ENCODE measurements around the gene MTFR1L.

The MTFR1L gene

DNA sequence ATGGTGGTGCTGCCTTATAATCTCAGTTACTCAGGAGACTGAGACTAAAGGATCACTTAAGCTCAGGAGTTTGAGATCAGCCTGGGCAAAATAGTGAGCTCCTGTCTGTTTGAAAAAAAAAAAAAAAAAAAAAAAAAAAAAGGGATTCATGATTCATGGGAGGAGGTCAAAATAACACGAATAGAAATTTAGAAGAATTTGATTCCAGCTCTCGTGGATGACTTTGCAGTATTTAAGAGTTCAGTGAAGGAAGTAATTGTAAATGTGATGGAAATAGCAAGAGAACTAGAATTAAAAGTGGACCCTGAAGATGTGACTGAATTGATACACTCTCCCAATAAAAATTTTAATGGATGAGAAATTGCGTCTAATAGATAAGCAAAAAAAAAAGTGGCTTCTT, 23.7 kb downstream of the MTFR1L start:
- TF ChIP-seq, protein P1, sequence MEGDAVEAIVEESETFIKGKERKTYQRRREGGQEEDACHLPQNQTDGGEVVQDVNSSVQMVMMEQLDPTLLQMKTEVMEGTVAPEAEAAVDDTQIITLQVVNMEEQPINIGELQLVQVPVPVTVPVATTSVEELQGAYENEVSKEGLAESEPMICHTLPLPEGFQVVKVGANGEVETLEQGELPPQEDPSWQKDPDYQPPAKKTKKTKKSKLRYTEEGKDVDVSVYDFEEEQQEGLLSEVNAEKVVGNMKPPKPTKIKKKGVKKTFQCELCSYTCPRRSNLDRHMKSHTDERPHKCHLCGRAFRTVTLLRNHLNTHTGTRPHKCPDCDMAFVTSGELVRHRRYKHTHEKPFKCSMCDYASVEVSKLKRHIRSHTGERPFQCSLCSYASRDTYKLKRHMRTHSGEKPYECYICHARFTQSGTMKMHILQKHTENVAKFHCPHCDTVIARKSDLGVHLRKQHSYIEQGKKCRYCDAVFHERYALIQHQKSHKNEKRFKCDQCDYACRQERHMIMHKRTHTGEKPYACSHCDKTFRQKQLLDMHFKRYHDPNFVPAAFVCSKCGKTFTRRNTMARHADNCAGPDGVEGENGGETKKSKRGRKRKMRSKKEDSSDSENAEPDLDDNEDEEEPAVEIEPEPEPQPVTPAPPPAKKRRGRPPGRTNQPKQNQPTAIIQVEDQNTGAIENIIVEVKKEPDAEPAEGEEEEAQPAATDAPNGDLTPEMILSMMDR (IDR thresholded peaks at IDR 0.05; ENCODE audit: borderline replicate concordance, control extremely low read depth, extremely low read depth, insufficient read depth, missing control alignments) = no peak
- no peak for DNase-seq (ENCODE audit: low spot score)
- in situ Hi-C loops (cut with MboI; ENCODE audit: low sequenced_read_pairs, unreplicated experiment) = no loop called here

DNA sequence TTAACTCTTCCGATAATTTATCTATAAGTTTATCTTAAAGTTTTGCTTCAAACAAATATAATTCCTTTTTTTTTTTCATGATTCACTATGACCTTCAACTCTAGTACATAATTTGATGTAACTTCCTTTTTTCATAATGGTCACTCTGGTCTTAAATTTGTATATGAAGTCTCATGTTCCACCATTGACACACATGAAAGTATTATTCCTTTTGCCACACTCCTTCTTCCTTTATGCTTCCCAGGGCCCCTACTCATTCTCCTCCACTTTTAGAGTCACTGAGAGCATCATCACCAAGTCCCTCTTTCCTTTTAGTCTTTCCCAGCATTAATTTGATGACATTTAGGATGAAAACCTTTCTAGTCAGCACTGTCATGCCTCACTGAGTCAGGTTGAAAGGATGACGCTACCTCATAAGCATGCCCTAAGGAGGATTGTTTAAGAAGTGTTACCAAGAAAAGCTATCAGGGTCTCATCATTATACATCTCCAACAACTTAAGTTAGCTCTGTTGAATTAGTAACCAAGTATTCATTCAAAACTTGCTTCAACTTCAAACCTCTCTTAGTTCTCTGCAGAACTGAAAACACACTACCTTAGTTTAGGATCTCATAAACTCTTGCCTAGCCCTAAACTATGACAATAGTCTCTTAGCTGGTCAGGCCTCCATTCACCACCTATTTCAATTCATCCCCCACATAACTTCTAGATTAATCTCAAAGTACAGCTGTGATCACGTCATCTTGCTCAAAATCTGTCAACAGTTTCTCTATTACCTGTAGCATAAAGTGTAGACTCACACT, 25.0 kb downstream of the MTFR1L start:
- no peak for DNase-seq (ENCODE audit: low spot score)
- in situ Hi-C loops (cut with MboI; ENCODE audit: low sequenced_read_pairs, unreplicated experiment) = no loop called here
- TF ChIP-seq, protein P1 (IDR thresholded peaks at IDR 0.05; ENCODE audit: borderline replicate concordance, control extremely low read depth, extremely low read depth, insufficient read depth, missing control alignments) = no peak

DNA sequence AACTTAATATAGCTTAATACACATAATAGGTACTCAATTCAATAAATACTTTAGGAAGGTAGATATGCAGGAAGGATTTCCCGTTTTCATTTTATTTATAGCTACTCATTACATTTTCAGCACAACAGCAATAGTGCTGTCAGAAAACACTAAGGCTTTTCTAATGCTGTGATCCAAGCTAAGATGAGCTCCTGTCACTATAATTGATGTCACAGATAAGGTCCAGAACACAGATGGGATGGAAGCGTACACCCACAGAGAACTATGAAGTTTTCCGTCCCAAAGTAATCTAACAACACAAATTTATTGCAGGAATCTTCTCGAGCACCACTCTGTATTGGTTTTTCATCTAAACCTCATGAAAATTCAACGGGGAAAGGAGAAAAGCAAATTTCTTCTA, 25.9 kb downstream of the MTFR1L start:
- in situ Hi-C loops (cut with MboI; ENCODE audit: low sequenced_read_pairs, unreplicated experiment) = no loop called here
- DNase-seq (ENCODE audit: low spot score) = no peak
- TF ChIP-seq, protein P1 (IDR thresholded peaks at IDR 0.05; ENCODE audit: borderline replicate concordance, control extremely low read depth, extremely low read depth, insufficient read depth, missing control alignments) = no peak

DNA sequence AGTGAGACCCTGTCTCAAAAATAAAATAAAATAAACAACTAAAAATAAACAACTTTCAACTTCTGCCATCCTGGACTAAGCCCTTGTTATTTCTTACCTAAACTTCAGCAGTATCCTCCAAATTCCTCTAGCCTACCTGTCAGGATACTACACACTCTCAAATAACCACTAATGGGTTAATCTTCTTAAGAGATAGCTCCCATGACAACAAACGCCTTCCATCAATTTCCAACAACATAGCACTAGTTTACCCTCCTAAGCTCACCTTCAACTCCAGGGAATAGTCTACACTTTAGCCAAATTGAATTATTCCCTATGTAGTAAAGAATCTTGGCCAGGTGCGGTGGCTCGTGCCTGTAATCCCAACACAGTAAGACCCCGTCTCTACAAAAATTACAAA, 28.2 kb downstream of the MTFR1L start:
- in situ Hi-C loops (cut with MboI; ENCODE audit: low sequenced_read_pairs, unreplicated experiment) = no loop called here
- no peak for DNase-seq (ENCODE audit: low spot score)

DNA sequence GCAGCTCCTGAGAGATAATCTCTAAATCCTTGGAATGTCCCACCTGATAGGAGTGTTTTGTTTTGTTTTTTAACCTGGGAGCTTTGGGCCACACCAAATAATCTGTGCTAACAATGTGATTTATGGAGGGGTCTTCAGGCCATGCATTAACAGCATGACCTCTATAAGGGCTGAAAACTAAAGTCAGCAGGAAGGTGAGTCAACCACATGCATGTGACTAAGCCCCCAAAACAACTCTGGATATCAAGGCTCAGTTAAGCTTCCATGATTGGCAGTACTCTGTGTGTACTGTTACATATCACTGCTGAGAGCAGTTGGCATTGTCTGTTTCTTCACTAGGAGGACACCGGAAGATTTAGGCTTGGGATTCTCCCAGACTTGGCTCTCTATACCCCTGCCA, 28.8 kb downstream of the MTFR1L start:
- TF ChIP-seq, protein P1 (IDR thresholded peaks at IDR 0.05; ENCODE audit: borderline replicate concordance, control extremely low read depth, extremely low read depth, insufficient read depth, missing control alignments) = no peak
- DNase-seq (ENCODE audit: low spot score) = no peak
- in situ Hi-C loops (cut with MboI; ENCODE audit: low sequenced_read_pairs, unreplicated experiment) = no loop called here

More for the DNA sequence above, 28.2 kb downstream of the MTFR1L start:
- TF ChIP-seq, protein P1 (IDR thresholded peaks at IDR 0.05; ENCODE audit: borderline replicate concordance, control extremely low read depth, extremely low read depth, insufficient read depth, missing control alignments) = no peak

DNA sequence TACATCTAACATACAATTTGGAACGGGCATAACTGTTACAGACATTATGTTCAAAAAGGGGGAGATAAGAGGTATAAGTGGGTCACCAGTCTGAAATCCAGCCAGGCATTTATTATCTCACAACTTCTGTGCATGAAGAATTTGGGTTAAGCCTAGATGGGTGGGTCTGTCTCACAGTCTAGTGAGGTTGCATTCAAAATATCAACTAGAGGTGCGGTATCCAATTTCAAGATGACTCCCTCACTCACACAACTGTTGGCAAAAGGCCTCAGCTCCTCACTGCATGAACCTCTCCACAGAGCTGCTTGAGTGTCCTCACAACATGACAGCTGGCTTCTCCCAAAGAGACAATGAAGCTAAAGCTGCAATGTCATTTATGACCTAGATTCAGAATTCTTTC, 34.8 kb downstream of the MTFR1L start:
- DNase-seq (ENCODE audit: low spot score) = no peak
- in situ Hi-C loops (cut with MboI; ENCODE audit: low sequenced_read_pairs, unreplicated experiment) = no loop called here
- TF ChIP-seq, protein P1 (IDR thresholded peaks at IDR 0.05; ENCODE audit: borderline replicate concordance, control extremely low read depth, extremely low read depth, insufficient read depth, missing control alignments) = no peak
